GM12878 (cell line): ENCODE results near the gene COL27A1. TPM values are rescaled to one million over a fixed set of nuclear protein-coding genes. Genes with fewer than 3 reads are reported as not detected.

Experiments used
- ATAC-seq: fragments of 200-7000 bp; cut with Tn5 transposase; 3 replicates; pipeline ENCODE4 v1.9.1; 2020; ENCODE audit warnings: mild to moderate bottlenecking, moderate library complexity
- BruUV-seq: library from RNA; stranded (reverse); fragments of 400-500 nt; replicated peaks from 2 replicates; lab custom pipeline; 2021; lab: Mats Ljungman, UMichigan
- CTCF ChIA-PET: fragments of 300-600 bp; sonication (Branson Sonifier 250); formaldehyde crosslinking; extraction: SDS; loops from one replicate; lab custom pipeline; 2021; ENCODE audit warnings: inconsistent platforms; lab: Yijun Ruan, JAX
- POLR2A ChIA-PET: fragments of 350-600 bp; formaldehyde crosslinking; extraction: SDS; loops from one replicate; lab custom pipeline; 2021; ENCODE audit warnings: inconsistent platforms; lab: Charles Lee
- RAD21 ChIA-PET: fragments of 300-600 bp; sonication (Branson Sonifier 250); formaldehyde crosslinking; loops from one replicate; lab custom pipeline; 2023; ENCODE audit warnings: antibody characterized with exemption; ENCODE audit not compliant: unreplicated experiment; lab: Charles Lee
- SMC1A ChIA-PET: fragments of 300-600 bp; sonication (Branson Sonifier 250); formaldehyde crosslinking; loops from one replicate; lab custom pipeline; 2023; ENCODE audit not compliant: unreplicated experiment, uncharacterized antibody; lab: Charles Lee
- DNase-seq: peaks from one replicate; pipeline ENCODE4 v3.0.0-alpha.2; 2011; ENCODE audit warnings: low read depth, low spot score
- FAIRE-seq: peaks from 3 replicates; lab custom pipeline; 2011; peaks lifted over from hg19 to GRCh38; lab: Jason Lieb, UNC
- H2AFZ ChIP-seq: 2 replicates; pipeline ENCODE4 v1.6.0; 2011; ENCODE audit warnings: low read depth, low read length, control low read depth; ENCODE audit not compliant: control insufficient read depth
- H3K27ac ChIP-seq: 2 replicates; pipeline ENCODE4 v1.5.1; 2011; ENCODE audit warnings: control low read depth; ENCODE audit not compliant: control insufficient read depth, insufficient read depth
- H3K27me3 ChIP-seq, 2 experiments: replicated peaks in 1 of 2; 2 replicates each; pipeline versions ENCODE4 v1.6.0 to v1.6.1; 2011; ENCODE audit warnings: low read length in 1 of 2; ENCODE audit not compliant: control insufficient read depth in 2 of 2, insufficient read depth in 2 of 2
- H3K36me3 ChIP-seq, 2 experiments: 2 replicates each; pipeline ENCODE4 v1.5.1; 2011; ENCODE audit warnings: low read length in 1 of 2; ENCODE audit not compliant: control insufficient read depth in 2 of 2, insufficient read depth in 2 of 2
- H3K4me1 ChIP-seq: 2 replicates; pipeline ENCODE4 v1.6.1; 2011; ENCODE audit warnings: mild to moderate bottlenecking, low read length, moderate library complexity, mixed read lengths; ENCODE audit not compliant: control insufficient read depth, insufficient read depth
- H3K4me2 ChIP-seq: 2 replicates; pipeline ENCODE4 v1.6.0; 2011; ENCODE audit warnings: control low read depth; ENCODE audit not compliant: control insufficient read depth, insufficient read depth
- H3K4me3 ChIP-seq: fragments of 200-600 bp; sonication (generic); 2 replicates; pipeline ENCODE4 v1.5.1; 2016
- H3K79me2 ChIP-seq: 2 replicates; pipeline ENCODE4 v1.6.0; 2011; ENCODE audit warnings: low read length; ENCODE audit not compliant: control insufficient read depth, insufficient read depth
- H3K9ac ChIP-seq: 2 replicates; pipeline ENCODE4 v1.8.0; 2011; ENCODE audit warnings: low read length, control low read depth, mixed read lengths; ENCODE audit not compliant: control insufficient read depth, insufficient read depth
- H3K9me3 ChIP-seq: replicated peaks from 3 replicates; pipeline ENCODE4 v1.5.1; 2011; ENCODE audit warnings: mild to moderate bottlenecking, low read length; ENCODE audit not compliant: control insufficient read depth, insufficient read depth
- H4K20me1 ChIP-seq: 2 replicates; pipeline ENCODE4 v1.6.0; 2011; ENCODE audit not compliant: control insufficient read depth, insufficient read depth
- ATF7 ChIP-seq: fragments of 450-650 bp; IDR thresholded peaks from 2 replicates; pipeline ENCODE4 v1.6.1; 2016; ENCODE audit warnings: low read depth, mild to moderate bottlenecking
- BCLAF1 ChIP-seq: fragments of 450-650 bp; IDR thresholded peaks from 2 replicates; pipeline ENCODE4 v1.6.1; 2017; ENCODE audit warnings: antibody characterized with exemption, mild to moderate bottlenecking, moderate library complexity
- ELK1 ChIP-seq: IDR thresholded peaks from 2 replicates; pipeline ENCODE4 v1.6.1; 2012; ENCODE audit warnings: low read depth, low read length, improper control_type of control experiment
- EZH2 ChIP-seq: IDR thresholded peaks from 2 replicates; pipeline ENCODE4 v1.6.1; 2012; ENCODE audit warnings: low read depth, mild to moderate bottlenecking, control low read depth, inconsistent platforms, low read length, borderline replicate concordance; ENCODE audit not compliant: control insufficient read depth
- FOXM1 ChIP-seq: IDR thresholded peaks from 2 replicates; pipeline ENCODE4 v1.6.1; 2012; ENCODE audit warnings: low read depth, mild to moderate bottlenecking, inconsistent platforms, low read length, moderate library complexity
- JUND ChIP-seq: IDR thresholded peaks from 2 replicates; pipeline ENCODE4 v1.6.1; 2012; ENCODE audit warnings: low read depth, mild to moderate bottlenecking, low read length, improper control_type of control experiment, moderate library complexity
- MYC ChIP-seq: IDR thresholded peaks from 2 replicates; pipeline ENCODE4 v1.6.1; 2011; ENCODE audit warnings: mild to moderate bottlenecking, low read length, moderate library complexity, inconsistent platforms; ENCODE audit not compliant: insufficient read depth, insufficient replicate concordance, insufficient read length, severe bottlenecking
- NR2F1 ChIP-seq: fragments of 450-650 bp; conservative IDR thresholded peaks from 2 replicates; pipeline ENCODE4 v1.6.1; 2017; ENCODE audit warnings: mild to moderate bottlenecking
- PAX5 ChIP-seq: IDR thresholded peaks from 2 replicates; pipeline ENCODE4 v1.6.1; 2011; ENCODE audit warnings: low read depth, low read length, borderline replicate concordance
- PAX8 ChIP-seq: fragments of 450-650 bp; IDR thresholded peaks from 2 replicates; pipeline ENCODE4 v1.6.1; 2017; ENCODE audit warnings: mild to moderate bottlenecking, moderate library complexity
- PBX3 ChIP-seq: IDR thresholded peaks from 2 replicates; pipeline ENCODE4 v1.6.1; 2011; ENCODE audit warnings: mild to moderate bottlenecking, low read depth, low read length, moderate library complexity; ENCODE audit not compliant: insufficient replicate concordance
- RELB ChIP-seq: fragments of 450-650 bp; IDR thresholded peaks from 2 replicates; pipeline ENCODE4 v1.6.1; 2017; ENCODE audit warnings: low read depth, mild to moderate bottlenecking, moderate library complexity
- SMARCA5 ChIP-seq: fragments of 450-650 bp; IDR thresholded peaks from 2 replicates; pipeline ENCODE4 v1.6.1; 2017; ENCODE audit warnings: mild to moderate bottlenecking
- SRF ChIP-seq, 2 experiments: IDR thresholded peaks; 2 replicates each; pipeline ENCODE4 v1.6.1; 2011; ENCODE audit warnings: low read depth in 2 of 2, low read length in 2 of 2, mild to moderate bottlenecking in 1 of 2, moderate library complexity in 1 of 2
- USF2 ChIP-seq: IDR thresholded peaks from 2 replicates; pipeline ENCODE4 v1.6.1; 2011; ENCODE audit warnings: low read depth, low read length, improper control_type of control experiment, borderline replicate concordance
- ZZZ3 ChIP-seq: IDR thresholded peaks from 2 replicates; pipeline ENCODE4 v1.6.1; 2011; ENCODE audit warnings: low read depth; ENCODE audit not compliant: control insufficient read depth, insufficient read length
- WGBS: methylation state at CpG from one replicate; pipeline ENCODE4 v1.1.6; 2016; ENCODE audit warnings: low lambda C conversion rate; ENCODE audit not compliant: insufficient replicate concordance, insufficient coverage; ENCODE audit errors: missing lambda C conversion rate; 5-methylcytosine and 5-hydroxymethylcytosine counted together
- in situ Hi-C: fragments of 300-500 bp; cut with MboI; formaldehyde crosslinking; loops from 9 replicates; pipeline ENCODE4 v1.14.3; 2018; ENCODE audit warnings: mixed read lengths
- intact Hi-C: fragments of 100-400 bp; cut with micrococcal nuclease; formaldehyde crosslinking; loops from one replicate; pipeline ENCODE4 v1.14.2; 2022; ENCODE audit not compliant: unreplicated experiment
- polyA plus RNA-seq, 11 experiments: library from polyadenylated mRNA; depleted of rRNA in 4 of 11; unstranded in 6 of 11; stranded (reverse) in 5 of 11; fragments of >200 nt; fragmentation: Nextera tagmentation in 4 of 11; fragmentation: Illumina TruSeq in 1 of 11; extraction: Ambion mirVana in 4 of 11; extraction: Trizol in 1 of 11; gene quantifications; 1 replicate in 1 of 11; 2 replicates in 10 of 11; pipeline versions ENCODE4 v1.2.1 to v1.2.3, GENCODE V29; 2011 to 2016; ENCODE audit warnings: inconsistent platforms in 2 of 11, missing spikeins in 2 of 11, low read depth in 1 of 11
- total RNA-seq, 4 experiments: library from RNA; depleted of rRNA in 3 of 4; stranded (reverse); fragments of >200 nt in 3 of 4; fragmentation: Illumina TruSeq in 1 of 4; extraction: Trizol in 1 of 4; gene quantifications; 2 replicates each; pipeline versions ENCODE4 v1.2.1 to v1.2.3, GENCODE V29; 2013 to 2021

COL27A1 gene
- total and polyA plus RNA-seq, 10 of the 15 experiments (the other 5 are each of a cell fraction or from before 2014, with no cell fraction given): 0.10 TPM; not detected in 9

GRCh38 chr9:114330636-114331035 lies 175.3 kb downstream of the COL27A1 start:
- no peak for FAIRE-seq
- SMC1A ChIA-PET: no interaction called here
- Histone ChIP-seq H2AFZ (no peak overlapping the region), H3K27me3 (no peaks in the 10 kb centered on the region), H3K27ac (no peak overlapping the region), H3K9ac (no peak overlapping the region), H3K36me3 (peaks cover 2 to 10% of the 10 kb centered on the region in 2 experiments; a peak in 3 of 4 replicates), H3K79me2 (no peaks in the 10 kb centered on the region), H4K20me1 (no peaks in the 10 kb centered on the region), H3K9me3 (peaks cover 3% of the 10 kb centered on the region; the same call in 2 of the 3 replicates), H3K4me3 (no peak overlapping the region), H3K4me2 (no peak overlapping the region), H3K4me1 (no peaks in the 10 kb centered on the region)
- no TSS peak for BruUV-seq
- in situ Hi-C loops: no loop called here
- 0 out of 3 replicates have a peak, but pooled peaks have one; percentile 5 for ATAC-seq
- 69% methylated on average over 10 of the region's 10 CpGs for WGBS
- RAD21 ChIA-PET: no interaction called here
- no peak for DNase-seq
- intact Hi-C loops: no loop called here
- CTCF ChIA-PET: no interaction called here
- POLR2A ChIA-PET: no interaction called here
- TF ChIP-seq EZH2 (no peak), PBX3 (no peak), PAX5 (no peak), ATF7 (no peak), ELK1 (no peak), RELB (no peak), BCLAF1 (no peak), SRF (IDR thresholded peaks at IDR 0.05; ENCODE audit: low read depth in 2 of 2, low read length in 2 of 2) (no peak), NR2F1 (no peak), PAX8 (no peak), ZZZ3 (no peak), SMARCA5 (no peak), MYC (no peak), FOXM1 (no peak), JUND (no peak), USF2 (no peak)
